NCI-H2029 treated with DMSO at 0.1 percent for 48 hours (cell line): ENCODE measurements around the gene ABL1.
"Not testable (repeated sequence)": the region's sequence is repeated elsewhere in the genome, so short reads cannot be mapped to it uniquely, and the experiment has no call there.

Experiments
- DNase-seq: peaks from one replicate; lab custom pipeline; 2025; lab: John Stamatoyannopoulos, UW

Gene ABL1

DNA sequence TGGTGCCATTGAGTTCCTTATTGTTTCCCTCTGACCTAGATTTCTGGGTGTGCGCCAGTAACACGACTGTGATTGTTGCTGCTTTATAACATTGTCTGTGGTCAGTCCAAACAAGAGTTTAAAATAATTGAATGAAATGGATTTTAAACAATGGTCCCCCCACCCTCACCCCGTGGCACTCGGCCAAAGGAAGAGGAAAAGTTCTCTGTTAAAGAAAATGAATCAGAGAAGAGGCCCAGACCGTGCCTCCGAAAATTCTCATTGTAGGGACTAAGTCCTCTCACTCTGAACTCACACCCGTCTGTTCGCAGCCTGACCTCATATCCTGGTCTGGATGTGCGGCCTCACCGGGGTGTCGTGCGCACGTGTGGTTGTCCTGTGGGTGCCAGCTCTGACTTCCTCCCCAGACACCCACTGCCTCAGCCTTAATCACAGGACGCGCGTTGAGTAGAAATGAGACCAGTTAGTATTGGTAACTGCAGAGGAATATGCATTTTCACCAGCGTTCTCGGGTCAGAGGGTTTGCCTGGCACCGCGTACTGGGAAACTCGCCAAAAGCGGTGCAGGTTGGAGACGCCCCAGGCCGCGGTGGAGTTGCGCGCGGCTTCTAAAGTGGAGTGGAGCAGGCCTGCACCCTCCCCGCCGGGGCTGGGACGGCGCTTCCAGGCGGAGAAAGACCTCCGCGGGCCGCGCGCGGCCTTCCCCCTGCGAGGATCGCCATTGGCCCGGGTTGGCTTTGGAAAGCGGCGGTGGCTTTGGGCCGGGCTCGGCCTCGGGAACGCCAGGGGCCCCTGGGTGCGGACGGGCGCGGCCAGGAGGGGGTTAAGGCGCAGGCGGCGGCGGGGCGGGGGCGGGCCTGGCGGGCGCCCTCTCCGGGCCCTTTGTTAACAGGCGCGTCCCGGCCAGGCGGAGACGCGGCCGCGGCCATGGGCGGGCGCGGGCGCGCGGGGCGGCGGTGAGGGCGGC, at the start of gene ABL1:
Gene ABL1 (plus strand): TSS at position 884 of the 966 bp plus-strand sequence. CDS start 193 bp downstream, outside the sequence.
- DNase-seq = peak; percentile 39

DNA sequence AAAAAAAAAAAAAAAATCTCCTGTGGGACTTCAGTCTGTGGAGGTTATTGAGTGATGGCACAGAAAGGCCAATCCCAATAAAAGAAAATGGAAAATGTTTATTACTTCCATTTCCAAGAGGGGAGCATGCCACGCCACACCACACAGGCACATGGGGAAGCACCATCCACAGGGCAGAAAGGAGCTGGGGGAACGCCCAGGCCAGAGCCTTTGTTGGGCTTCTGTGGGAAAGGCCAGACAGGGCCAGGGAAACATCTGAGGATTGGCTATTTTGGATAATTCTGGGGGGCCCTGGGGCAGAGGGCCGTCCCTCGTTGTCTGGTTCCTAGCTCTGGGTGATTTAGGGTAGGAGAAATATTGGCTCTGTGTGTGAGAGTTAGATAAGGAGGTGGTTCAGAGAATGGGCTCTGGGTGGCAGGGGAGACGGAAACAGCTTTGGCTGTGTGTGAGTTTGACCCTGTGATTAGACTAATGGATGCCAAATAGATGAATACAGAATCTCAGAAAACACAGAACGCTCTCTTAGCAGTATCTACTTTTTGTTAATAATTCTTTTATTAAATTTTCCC, 49.0 kb upstream of the ABL1 start:
- DNase-seq = no peak

DNA sequence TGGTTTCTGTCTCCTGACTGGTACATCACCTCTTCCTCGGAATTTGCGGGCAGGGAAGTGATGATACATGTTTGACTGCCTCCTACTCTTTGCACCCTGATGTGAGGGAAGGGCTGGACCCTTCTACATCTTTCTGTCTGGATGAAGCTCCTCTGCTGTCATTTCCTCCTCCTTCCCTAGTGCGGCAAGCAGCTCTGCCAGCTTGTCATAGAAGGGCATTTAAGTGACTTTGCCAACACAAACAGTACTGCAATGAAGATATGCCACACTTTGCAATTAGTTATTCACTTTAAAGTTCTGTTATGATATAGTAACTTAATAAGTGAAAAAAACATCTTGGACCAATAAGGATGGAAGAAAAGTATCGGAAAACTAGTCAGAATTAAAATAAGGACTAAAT, 48.5 kb upstream of the ABL1 start:
- DNase-seq = no peak

GRCh38 chr9:130789747-130790672, 45.0 kb upstream of the ABL1 start:
- DNase-seq = no peak

DNA sequence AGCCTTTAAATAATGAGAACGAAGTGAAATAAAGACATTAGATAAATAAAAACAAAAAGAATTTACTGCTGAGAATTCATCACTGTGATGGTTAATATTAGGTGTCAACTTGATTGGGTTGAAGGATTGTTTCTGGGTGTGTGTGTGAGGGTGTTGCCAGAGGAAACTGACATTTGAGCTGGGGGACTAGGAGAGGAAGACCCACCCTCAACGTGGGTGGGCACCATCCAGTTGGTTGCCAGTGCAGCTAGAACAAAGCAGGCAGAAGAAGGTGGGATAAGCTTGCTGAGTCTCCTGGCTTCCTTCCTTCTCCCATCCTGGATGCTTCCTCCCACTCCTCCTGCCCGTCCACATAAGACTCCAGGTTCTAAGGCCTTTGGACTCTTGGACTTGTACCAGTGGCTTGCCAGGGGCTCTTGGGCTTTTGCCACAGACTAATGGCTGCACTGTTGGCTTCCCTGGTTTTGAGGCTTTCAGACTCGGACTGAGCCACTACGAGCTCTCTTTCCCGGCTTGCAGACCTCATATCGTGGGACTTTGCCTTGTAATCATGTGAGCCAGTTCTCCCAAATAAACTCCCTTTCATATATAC, 43.7 kb upstream of the ABL1 start:
- no peak for DNase-seq

GRCh38 chr9:130793589-130793988, 41.5 kb upstream of the ABL1 start:
- no peak for DNase-seq

- not testable (repeated sequence) for DNase-seq
Observed at GRCh38 chr9:130794021-130794420, 41.0 kb upstream of the ABL1 start.

DNA sequence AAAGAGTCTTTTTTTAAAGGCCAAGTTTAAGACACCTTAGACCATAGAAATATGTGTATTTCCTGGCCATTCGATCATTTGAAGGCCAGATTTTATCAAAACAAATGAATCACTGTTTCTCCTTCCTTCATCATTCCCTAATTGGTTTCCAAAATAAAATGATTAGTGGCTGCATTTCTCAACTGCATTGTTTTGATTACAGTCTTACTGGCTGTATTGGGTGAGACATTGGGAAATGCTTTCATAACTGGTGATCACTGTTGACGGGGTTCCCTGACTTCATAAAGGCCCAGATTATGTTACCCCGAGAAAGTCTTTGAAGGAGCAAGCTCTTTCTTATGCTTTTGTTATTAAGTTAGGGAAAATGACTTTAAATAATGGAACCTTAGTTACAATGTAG, 40.6 kb upstream of the ABL1 start:
- not testable (repeated sequence) for DNase-seq

DNA sequence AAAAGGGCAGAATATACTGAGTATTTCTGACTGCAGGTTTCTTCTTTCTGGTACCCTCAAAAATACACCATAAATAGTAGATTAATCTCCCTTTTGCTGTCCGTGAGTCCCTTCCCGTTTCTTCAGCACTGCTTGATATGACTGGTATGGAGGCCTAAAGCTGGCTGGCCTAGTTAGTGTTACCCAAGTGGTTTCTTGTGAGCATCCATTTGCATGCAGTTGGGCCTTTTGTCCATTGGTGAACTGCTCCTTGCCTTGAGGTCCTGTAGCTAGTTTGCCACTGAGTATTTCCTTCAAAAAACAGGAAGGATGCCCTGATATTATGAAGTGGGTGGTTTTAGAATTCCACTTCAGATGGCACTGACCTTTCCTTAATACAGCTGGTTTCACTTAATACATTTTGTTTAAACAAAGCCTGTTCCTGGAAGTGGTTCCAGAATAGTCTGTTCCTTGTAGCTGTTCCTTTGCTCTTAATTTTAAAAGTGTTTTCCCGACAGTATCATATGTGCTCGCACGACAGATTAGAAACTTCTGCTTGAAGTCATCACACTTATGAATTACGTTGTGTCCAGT, 40.0 kb upstream of the ABL1 start:
- DNase-seq = no peak

- not testable (repeated sequence) for DNase-seq
Observed at GRCh38 chr9:130803116-130803515, 31.9 kb upstream of the ABL1 start.

- DNase-seq = no peak
Observed at GRCh38 chr9:130805510-130806326, 29.3 kb upstream of the ABL1 start.

- DNase-seq = no peak
Observed at GRCh38 chr9:130806327-130806716, 28.7 kb upstream of the ABL1 start.

GRCh38 chr9:130810609-130811136, 24.4 kb upstream of the ABL1 start:
- DNase-seq = no peak

DNA sequence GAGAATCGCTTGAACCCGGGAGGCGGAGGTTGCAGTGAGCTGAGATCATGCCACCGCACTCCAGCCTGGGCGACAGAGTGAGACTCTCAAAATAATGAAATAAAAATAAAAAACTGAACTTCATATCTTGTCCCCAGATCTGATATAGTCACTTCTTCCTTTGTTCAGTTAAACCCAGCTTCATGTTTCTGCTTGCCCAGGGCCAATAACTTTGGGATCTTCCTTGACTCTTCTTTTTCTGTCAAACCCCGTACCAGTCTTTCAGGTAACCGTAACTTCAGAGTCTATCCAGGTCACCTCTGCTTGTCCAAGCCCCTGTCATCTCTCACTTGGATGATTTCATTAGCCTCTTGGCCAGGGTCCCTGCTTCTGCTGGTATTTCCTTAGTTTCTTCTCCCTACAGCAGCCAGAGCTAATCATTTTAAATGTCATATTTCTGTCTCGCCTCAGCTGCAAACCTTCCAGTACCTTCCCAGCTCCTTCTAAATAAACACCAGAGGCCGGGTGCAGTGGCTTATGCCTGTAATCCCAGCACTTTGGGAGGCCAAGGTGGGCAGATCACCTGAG, 19.7 kb upstream of the ABL1 start:
- no peak for DNase-seq

GRCh38 chr9:130817914-130818313, 17.1 kb upstream of the ABL1 start:
- no peak for DNase-seq

DNA sequence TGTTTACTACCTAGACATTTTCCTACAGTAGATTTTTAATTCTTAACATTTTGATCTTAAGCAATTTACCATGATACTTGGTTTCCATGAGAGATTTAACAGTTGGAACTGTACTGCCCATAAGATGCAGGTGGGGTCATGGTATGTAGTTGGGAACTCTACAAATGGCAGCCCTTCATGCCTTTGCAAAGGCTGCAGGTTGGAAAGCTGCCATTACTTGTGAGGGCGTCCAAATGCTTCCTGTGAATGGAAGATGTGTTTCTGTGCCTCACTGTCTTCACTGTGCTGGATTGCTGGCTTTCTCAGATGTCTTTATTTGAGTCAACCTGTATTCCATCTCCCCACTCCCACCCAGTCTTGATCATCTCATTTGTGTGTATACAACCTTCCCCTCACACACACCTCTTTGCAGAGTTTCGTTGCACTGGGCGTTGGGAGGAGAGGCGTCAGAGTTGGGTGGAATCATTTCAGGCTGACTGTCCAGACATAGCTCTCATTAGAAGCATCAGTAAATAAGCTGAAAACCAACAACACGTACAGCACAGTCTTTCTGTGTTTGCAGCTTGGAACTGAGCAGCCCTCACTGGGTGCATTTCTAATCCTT, 14.8 kb upstream of the ABL1 start:
- DNase-seq = no peak

- DNase-seq = no peak
Observed at GRCh38 chr9:130823435-130823834, 11.6 kb upstream of the ABL1 start.

DNA sequence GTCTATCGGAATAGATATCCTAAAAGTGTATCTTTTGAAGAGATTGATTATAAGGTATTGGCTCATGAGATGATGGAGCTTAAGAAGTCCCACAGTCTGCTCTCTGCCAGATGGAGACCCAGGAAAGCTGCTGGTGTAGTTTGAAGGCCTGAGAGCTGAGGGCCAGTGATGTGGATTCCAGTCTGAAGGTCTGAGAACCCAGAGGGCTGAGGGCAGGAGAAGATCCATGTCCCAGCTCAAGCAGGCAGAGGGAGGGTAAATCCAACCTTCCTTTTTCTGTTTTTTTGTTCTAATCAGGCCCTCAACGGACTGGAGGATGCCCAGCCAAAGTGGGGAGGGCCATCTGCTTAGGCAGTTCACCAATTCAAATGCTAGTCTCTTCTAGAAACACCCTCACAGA, 11.0 kb upstream of the ABL1 start:
- DNase-seq = no peak

DNA sequence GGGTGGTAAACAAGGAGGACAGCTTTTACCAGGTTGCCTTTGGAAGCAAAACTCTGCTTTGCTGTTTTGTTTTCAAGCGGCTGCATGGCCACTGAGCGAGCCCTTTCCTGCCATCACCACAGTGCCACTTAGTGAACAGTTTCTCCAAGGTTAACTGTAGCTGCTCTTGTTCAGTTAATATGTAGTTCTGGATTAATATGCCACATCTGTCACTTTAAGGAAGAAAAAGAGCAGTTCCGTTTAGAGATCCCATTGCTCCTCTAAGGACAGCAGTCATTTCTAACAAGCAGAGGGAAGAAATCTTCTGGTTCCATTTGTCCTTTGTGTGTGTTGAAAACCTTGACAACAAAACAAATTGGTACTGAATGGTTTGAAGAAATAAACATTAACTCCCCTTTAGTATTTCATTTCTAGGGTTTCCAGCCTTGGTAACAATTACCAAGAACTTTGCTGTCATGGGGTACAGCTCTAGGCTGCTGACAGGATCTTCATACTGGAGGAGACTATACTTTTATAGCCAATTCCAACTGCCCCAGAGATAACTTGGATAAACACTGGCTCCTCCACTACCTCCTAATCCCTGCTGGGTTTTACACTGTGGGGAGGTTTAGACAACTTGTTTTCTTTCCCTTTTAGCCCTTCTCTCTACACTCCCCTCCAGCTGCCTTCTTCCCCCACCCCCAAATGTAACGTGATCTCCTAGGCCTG, 10.3 kb upstream of the ABL1 start:
- no peak for DNase-seq
